GM12878 (cell line): ENCODE data around the gene RTN3. TPM values are rescaled to one million over a fixed set of nuclear protein-coding genes. Genes with fewer than 3 reads are reported as not detected.

Source experiments
- ATAC-seq: fragments of 200-7000 bp; cut with Tn5 transposase; 3 replicates; pipeline ENCODE4 v1.9.1; 2020; ENCODE audit warnings: mild to moderate bottlenecking, moderate library complexity
- BruUV-seq: library from RNA; stranded (reverse); fragments of 400-500 nt; replicated peaks from 2 replicates; lab custom pipeline; 2021; lab: Mats Ljungman, UMichigan
- CTCF ChIA-PET: fragments of 300-600 bp; sonication (Branson Sonifier 250); formaldehyde crosslinking; extraction: SDS; loops from one replicate; lab custom pipeline; 2021; ENCODE audit warnings: inconsistent platforms; lab: Yijun Ruan, JAX
- POLR2A ChIA-PET: fragments of 350-600 bp; formaldehyde crosslinking; extraction: SDS; loops from one replicate; lab custom pipeline; 2021; ENCODE audit warnings: inconsistent platforms; lab: Charles Lee
- RAD21 ChIA-PET: fragments of 300-600 bp; sonication (Branson Sonifier 250); formaldehyde crosslinking; loops from one replicate; lab custom pipeline; 2023; ENCODE audit warnings: antibody characterized with exemption; ENCODE audit not compliant: unreplicated experiment; lab: Charles Lee
- SMC1A ChIA-PET: fragments of 300-600 bp; sonication (Branson Sonifier 250); formaldehyde crosslinking; loops from one replicate; lab custom pipeline; 2023; ENCODE audit not compliant: unreplicated experiment, uncharacterized antibody; lab: Charles Lee
- DNase-seq: peaks from one replicate; pipeline ENCODE4 v3.0.0-alpha.2; 2011; ENCODE audit warnings: low read depth, low spot score
- FAIRE-seq: peaks from 3 replicates; lab custom pipeline; 2011; peaks lifted over from hg19 to GRCh38; lab: Jason Lieb, UNC
- H2AFZ ChIP-seq: 2 replicates; pipeline ENCODE4 v1.6.0; 2011; ENCODE audit warnings: low read depth, low read length, control low read depth; ENCODE audit not compliant: control insufficient read depth
- H3K27ac ChIP-seq: 2 replicates; pipeline ENCODE4 v1.5.1; 2011; ENCODE audit warnings: control low read depth; ENCODE audit not compliant: control insufficient read depth, insufficient read depth
- H3K27me3 ChIP-seq, 2 experiments: replicated peaks in 1 of 2; 2 replicates each; pipeline versions ENCODE4 v1.6.0 to v1.6.1; 2011; ENCODE audit warnings: low read length in 1 of 2; ENCODE audit not compliant: control insufficient read depth in 2 of 2, insufficient read depth in 2 of 2
- H3K36me3 ChIP-seq, 2 experiments: 2 replicates each; pipeline ENCODE4 v1.5.1; 2011; ENCODE audit warnings: low read length in 1 of 2; ENCODE audit not compliant: control insufficient read depth in 2 of 2, insufficient read depth in 2 of 2
- H3K4me1 ChIP-seq: 2 replicates; pipeline ENCODE4 v1.6.1; 2011; ENCODE audit warnings: mild to moderate bottlenecking, low read length, moderate library complexity, mixed read lengths; ENCODE audit not compliant: control insufficient read depth, insufficient read depth
- H3K4me2 ChIP-seq: 2 replicates; pipeline ENCODE4 v1.6.0; 2011; ENCODE audit warnings: control low read depth; ENCODE audit not compliant: control insufficient read depth, insufficient read depth
- H3K4me3 ChIP-seq: fragments of 200-600 bp; sonication (generic); 2 replicates; pipeline ENCODE4 v1.5.1; 2016
- H3K79me2 ChIP-seq: 2 replicates; pipeline ENCODE4 v1.6.0; 2011; ENCODE audit warnings: low read length; ENCODE audit not compliant: control insufficient read depth, insufficient read depth
- H3K9ac ChIP-seq: 2 replicates; pipeline ENCODE4 v1.8.0; 2011; ENCODE audit warnings: low read length, control low read depth, mixed read lengths; ENCODE audit not compliant: control insufficient read depth, insufficient read depth
- H3K9me3 ChIP-seq: replicated peaks from 3 replicates; pipeline ENCODE4 v1.5.1; 2011; ENCODE audit warnings: mild to moderate bottlenecking, low read length; ENCODE audit not compliant: control insufficient read depth, insufficient read depth
- H4K20me1 ChIP-seq: 2 replicates; pipeline ENCODE4 v1.6.0; 2011; ENCODE audit not compliant: control insufficient read depth, insufficient read depth
- BMI1 ChIP-seq: fragments of 450-650 bp; IDR thresholded peaks from 2 replicates; pipeline ENCODE4 v1.6.1; 2016; ENCODE audit warnings: mild to moderate bottlenecking, moderate library complexity, borderline replicate concordance
- EED ChIP-seq: sonication (generic); IDR thresholded peaks from 2 replicates; pipeline ENCODE4 v1.6.1; 2016; ENCODE audit warnings: antibody characterized with exemption, low read depth
- EGR1 ChIP-seq, 2 experiments: IDR thresholded peaks; 1 replicate in 1 of 2; 2 replicates in 1 of 2; pipeline ENCODE4 v1.6.1; 2011 to 2012; ENCODE audit warnings: low read depth in 2 of 2, low read length in 2 of 2, borderline replicate concordance in 1 of 2, mild to moderate bottlenecking in 1 of 2, moderate library complexity in 1 of 2
- ESRRA ChIP-seq: IDR thresholded peaks from 2 replicates; pipeline ENCODE4 v1.6.1; 2012; ENCODE audit warnings: mild to moderate bottlenecking, low read length, improper control_type of control experiment
- HDAC6 ChIP-seq: fragments of 200-600 bp; sonication (generic); IDR thresholded peaks from one replicate; pipeline ENCODE4 v1.8.0; 2017; ENCODE audit warnings: antibody characterized with exemption; ENCODE audit not compliant: unreplicated experiment
- JUNB ChIP-seq: IDR thresholded peaks from 2 replicates; pipeline ENCODE4 v1.6.1; 2016; ENCODE audit warnings: antibody characterized with exemption, mild to moderate bottlenecking
- KAT2A ChIP-seq: conservative IDR thresholded peaks from 2 replicates; pipeline ENCODE4 v1.6.1; 2011; ENCODE audit warnings: low read depth, low read length; ENCODE audit not compliant: control insufficient read depth
- KDM1A ChIP-seq: fragments of 200-600 bp; sonication (generic); IDR thresholded peaks from 2 replicates; pipeline ENCODE4 v1.6.1; 2016; ENCODE audit warnings: borderline replicate concordance
- MEF2B ChIP-seq: fragments of 450-650 bp; IDR thresholded peaks from 2 replicates; pipeline ENCODE4 v1.6.1; 2018; ENCODE audit warnings: mild to moderate bottlenecking, moderate library complexity; ENCODE audit not compliant: partially characterized antibody, poor library complexity, severe bottlenecking
- RAD51 ChIP-seq: fragments of 450-650 bp; IDR thresholded peaks from 2 replicates; pipeline ENCODE4 v1.6.1; 2016; ENCODE audit warnings: moderate library complexity, mild to moderate bottlenecking, inconsistent platforms
- RBBP5 ChIP-seq: fragments of 200-600 bp; sonication (generic); conservative IDR thresholded peaks from 2 replicates; pipeline ENCODE4 v1.6.1; 2016
- SRF ChIP-seq, 2 experiments: IDR thresholded peaks; 2 replicates each; pipeline ENCODE4 v1.6.1; 2011; ENCODE audit warnings: low read depth in 2 of 2, low read length in 2 of 2, mild to moderate bottlenecking in 1 of 2, moderate library complexity in 1 of 2
- STAT1 ChIP-seq: fragments of 450-650 bp; conservative IDR thresholded peaks from 2 replicates; pipeline ENCODE4 v1.6.1; 2014; ENCODE audit warnings: antibody characterized with exemption, mild to moderate bottlenecking
- STAT3 ChIP-seq: IDR thresholded peaks from 2 replicates; pipeline ENCODE4 v1.6.1; 2011; ENCODE audit warnings: low read depth, low read length, improper control_type of control experiment
- TCF12 ChIP-seq: IDR thresholded peaks from 2 replicates; pipeline ENCODE4 v1.6.1; 2011; ENCODE audit warnings: low read depth, mild to moderate bottlenecking, low read length
- USF2 ChIP-seq: IDR thresholded peaks from 2 replicates; pipeline ENCODE4 v1.6.1; 2011; ENCODE audit warnings: low read depth, low read length, improper control_type of control experiment, borderline replicate concordance
- WGBS: methylation state at CpG from one replicate; pipeline ENCODE4 v1.1.6; 2016; ENCODE audit warnings: low lambda C conversion rate; ENCODE audit not compliant: insufficient replicate concordance, insufficient coverage; ENCODE audit errors: missing lambda C conversion rate; 5-methylcytosine and 5-hydroxymethylcytosine counted together
- in situ Hi-C: fragments of 300-500 bp; cut with MboI; formaldehyde crosslinking; loops from 9 replicates; pipeline ENCODE4 v1.14.3; 2018; ENCODE audit warnings: mixed read lengths
- intact Hi-C: fragments of 100-400 bp; cut with micrococcal nuclease; formaldehyde crosslinking; loops from one replicate; pipeline ENCODE4 v1.14.2; 2022; ENCODE audit not compliant: unreplicated experiment
- polyA plus RNA-seq, 11 experiments: library from polyadenylated mRNA; depleted of rRNA in 4 of 11; unstranded in 6 of 11; stranded (reverse) in 5 of 11; fragments of >200 nt; fragmentation: Nextera tagmentation in 4 of 11; fragmentation: Illumina TruSeq in 1 of 11; extraction: Ambion mirVana in 4 of 11; extraction: Trizol in 1 of 11; gene quantifications; 1 replicate in 1 of 11; 2 replicates in 10 of 11; pipeline versions ENCODE4 v1.2.1 to v1.2.3, GENCODE V29; 2011 to 2016; ENCODE audit warnings: inconsistent platforms in 2 of 11, missing spikeins in 2 of 11, low read depth in 1 of 11
- total RNA-seq, 4 experiments: library from RNA; depleted of rRNA in 3 of 4; stranded (reverse); fragments of >200 nt in 3 of 4; fragmentation: Illumina TruSeq in 1 of 4; extraction: Trizol in 1 of 4; gene quantifications; 2 replicates each; pipeline versions ENCODE4 v1.2.1 to v1.2.3, GENCODE V29; 2013 to 2021
- TF ChIP-seq, protein P1 (sequence below): fragments of 450-650 bp; IDR thresholded peaks from 2 replicates; pipeline ENCODE4 v1.6.1; 2017; ENCODE audit warnings: mild to moderate bottlenecking, moderate library complexity
- TF ChIP-seq, protein P2 (sequence below): fragments of 450-650 bp; IDR thresholded peaks from 2 replicates; pipeline ENCODE4 v1.6.1; 2017; ENCODE audit warnings: mild to moderate bottlenecking, moderate library complexity

RTN3 gene
- total and polyA plus RNA-seq, 10 of the 15 experiments (the other 5 are each of a cell fraction or from before 2014, with no cell fraction given), result 22.9 to 64.2 (median 47.0) TPM

DNA sequence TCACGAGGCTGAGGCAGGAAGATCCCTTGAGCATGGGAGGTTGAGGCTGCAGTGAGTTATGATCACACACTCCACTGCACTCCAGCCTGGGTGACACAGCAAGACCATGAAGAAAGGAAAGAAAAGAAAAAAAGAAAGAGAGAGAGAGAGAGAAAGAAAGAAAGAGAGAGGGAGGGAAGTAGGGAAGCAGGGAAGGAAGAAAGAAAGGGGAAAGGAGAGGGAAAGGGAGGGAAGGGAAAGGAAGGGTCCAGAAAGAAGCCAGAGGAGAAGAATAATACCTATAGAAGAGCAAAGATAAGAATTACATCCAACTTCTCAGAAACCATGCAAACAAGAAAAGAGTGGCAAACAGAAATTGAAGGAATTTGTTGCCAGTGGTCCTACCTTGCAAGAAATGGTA, 104.5 kb downstream of the RTN3 start:
- Histone ChIP-seq H3K4me2 (no peak overlapping the region), H3K36me3 (no peaks in the 10 kb centered on the region), H3K9ac (no peak overlapping the region), H3K4me3 (no peak overlapping the region), H3K79me2 (no peaks in the 10 kb centered on the region), H3K4me1 (no peaks in the 10 kb centered on the region), H3K27me3 (no peaks in the 10 kb centered on the region), H3K27ac (no peak overlapping the region), H2AFZ (no peak overlapping the region), H3K9me3 (no peaks in the 10 kb centered on the region; the same call in 2 of the 3 replicates), H4K20me1 (no peaks in the 10 kb centered on the region)
- ChIA-PET POLR2A (no interaction called here), RAD21 (no interaction called here), SMC1A (no interaction called here), CTCF (interaction anchor here (0.6 kb wide), 1 partner anchor 45 kb away, joined by 3 read pairs; no protein-coding TSS in a partner anchor)
- FAIRE-seq (no peak), DNase-seq (no peak), ATAC-seq (no peak)
- WGBS, result 0% methylated on average over 1 of the region's 1 CpG
- BruUV-seq, result no TSS peak
- intact Hi-C loops, result no loop called here
- in situ Hi-C loops, result no loop called here
- TF ChIP-seq KAT2A (no peak), RAD51 (no peak), HDAC6 (no peak), KDM1A (no peak), RBBP5 (no peak), STAT1 (no peak), STAT3 (no peak), ESRRA (no peak), TCF12 (no peak), EGR1 (IDR thresholded peaks at IDR 0.05; ENCODE audit: borderline replicate concordance in 1 of 2, low read depth in 2 of 2, low read length in 2 of 2) (no peak), USF2 (no peak), JUNB (no peak), EED (no peak), SRF (IDR thresholded peaks at IDR 0.05; ENCODE audit: low read depth in 2 of 2, low read length in 2 of 2) (no peak), MEF2B (no peak), BMI1 (no peak)
- TF ChIP-seq, protein P1, sequence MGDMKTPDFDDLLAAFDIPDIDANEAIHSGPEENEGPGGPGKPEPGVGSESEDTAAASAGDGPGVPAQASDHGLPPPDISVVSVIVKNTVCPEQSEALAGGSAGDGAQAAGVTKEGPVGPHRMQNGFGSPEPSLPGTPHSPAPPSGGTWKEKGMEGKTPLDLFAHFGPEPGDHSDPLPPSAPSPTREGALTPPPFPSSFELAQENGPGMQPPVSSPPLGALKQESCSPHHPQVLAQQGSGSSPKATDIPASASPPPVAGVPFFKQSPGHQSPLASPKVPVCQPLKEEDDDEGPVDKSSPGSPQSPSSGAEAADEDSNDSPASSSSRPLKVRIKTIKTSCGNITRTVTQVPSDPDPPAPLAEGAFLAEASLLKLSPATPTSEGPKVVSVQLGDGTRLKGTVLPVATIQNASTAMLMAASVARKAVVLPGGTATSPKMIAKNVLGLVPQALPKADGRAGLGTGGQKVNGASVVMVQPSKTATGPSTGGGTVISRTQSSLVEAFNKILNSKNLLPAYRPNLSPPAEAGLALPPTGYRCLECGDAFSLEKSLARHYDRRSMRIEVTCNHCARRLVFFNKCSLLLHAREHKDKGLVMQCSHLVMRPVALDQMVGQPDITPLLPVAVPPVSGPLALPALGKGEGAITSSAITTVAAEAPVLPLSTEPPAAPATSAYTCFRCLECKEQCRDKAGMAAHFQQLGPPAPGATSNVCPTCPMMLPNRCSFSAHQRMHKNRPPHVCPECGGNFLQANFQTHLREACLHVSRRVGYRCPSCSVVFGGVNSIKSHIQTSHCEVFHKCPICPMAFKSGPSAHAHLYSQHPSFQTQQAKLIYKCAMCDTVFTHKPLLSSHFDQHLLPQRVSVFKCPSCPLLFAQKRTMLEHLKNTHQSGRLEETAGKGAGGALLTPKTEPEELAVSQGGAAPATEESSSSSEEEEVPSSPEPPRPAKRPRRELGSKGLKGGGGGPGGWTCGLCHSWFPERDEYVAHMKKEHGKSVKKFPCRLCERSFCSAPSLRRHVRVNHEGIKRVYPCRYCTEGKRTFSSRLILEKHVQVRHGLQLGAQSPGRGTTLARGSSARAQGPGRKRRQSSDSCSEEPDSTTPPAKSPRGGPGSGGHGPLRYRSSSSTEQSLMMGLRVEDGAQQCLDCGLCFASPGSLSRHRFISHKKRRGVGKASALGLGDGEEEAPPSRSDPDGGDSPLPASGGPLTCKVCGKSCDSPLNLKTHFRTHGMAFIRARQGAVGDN, result no peak
- TF ChIP-seq, protein P2, sequence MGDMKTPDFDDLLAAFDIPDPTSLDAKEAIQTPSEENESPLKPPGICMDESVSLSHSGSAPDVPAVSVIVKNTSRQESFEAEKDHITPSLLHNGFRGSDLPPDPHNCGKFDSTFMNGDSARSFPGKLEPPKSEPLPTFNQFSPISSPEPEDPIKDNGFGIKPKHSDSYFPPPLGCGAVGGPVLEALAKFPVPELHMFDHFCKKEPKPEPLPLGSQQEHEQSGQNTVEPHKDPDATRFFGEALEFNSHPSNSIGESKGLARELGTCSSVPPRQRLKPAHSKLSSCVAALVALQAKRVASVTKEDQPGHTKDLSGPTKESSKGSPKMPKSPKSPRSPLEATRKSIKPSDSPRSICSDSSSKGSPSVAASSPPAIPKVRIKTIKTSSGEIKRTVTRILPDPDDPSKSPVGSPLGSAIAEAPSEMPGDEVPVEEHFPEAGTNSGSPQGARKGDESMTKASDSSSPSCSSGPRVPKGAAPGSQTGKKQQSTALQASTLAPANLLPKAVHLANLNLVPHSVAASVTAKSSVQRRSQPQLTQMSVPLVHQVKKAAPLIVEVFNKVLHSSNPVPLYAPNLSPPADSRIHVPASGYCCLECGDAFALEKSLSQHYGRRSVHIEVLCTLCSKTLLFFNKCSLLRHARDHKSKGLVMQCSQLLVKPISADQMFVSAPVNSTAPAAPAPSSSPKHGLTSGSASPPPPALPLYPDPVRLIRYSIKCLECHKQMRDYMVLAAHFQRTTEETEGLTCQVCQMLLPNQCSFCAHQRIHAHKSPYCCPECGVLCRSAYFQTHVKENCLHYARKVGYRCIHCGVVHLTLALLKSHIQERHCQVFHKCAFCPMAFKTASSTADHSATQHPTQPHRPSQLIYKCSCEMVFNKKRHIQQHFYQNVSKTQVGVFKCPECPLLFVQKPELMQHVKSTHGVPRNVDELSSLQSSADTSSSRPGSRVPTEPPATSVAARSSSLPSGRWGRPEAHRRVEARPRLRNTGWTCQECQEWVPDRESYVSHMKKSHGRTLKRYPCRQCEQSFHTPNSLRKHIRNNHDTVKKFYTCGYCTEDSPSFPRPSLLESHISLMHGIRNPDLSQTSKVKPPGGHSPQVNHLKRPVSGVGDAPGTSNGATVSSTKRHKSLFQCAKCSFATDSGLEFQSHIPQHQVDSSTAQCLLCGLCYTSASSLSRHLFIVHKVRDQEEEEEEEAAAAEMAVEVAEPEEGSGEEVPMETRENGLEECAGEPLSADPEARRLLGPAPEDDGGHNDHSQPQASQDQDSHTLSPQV, result no peak
